Measurements from ENCODE around the gene SLC39A11.
"Not testable (repeated sequence)": the region's sequence is repeated elsewhere in the genome, so short reads cannot be mapped to it uniquely, and the experiment has no call there.

Gene SLC39A11, protein sequence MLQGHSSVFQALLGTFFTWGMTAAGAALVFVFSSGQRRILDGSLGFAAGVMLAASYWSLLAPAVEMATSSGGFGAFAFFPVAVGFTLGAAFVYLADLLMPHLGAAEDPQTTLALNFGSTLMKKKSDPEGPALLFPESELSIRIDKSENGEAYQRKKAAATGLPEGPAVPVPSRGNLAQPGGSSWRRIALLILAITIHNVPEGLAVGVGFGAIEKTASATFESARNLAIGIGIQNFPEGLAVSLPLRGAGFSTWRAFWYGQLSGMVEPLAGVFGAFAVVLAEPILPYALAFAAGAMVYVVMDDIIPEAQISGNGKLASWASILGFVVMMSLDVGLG

DNA sequence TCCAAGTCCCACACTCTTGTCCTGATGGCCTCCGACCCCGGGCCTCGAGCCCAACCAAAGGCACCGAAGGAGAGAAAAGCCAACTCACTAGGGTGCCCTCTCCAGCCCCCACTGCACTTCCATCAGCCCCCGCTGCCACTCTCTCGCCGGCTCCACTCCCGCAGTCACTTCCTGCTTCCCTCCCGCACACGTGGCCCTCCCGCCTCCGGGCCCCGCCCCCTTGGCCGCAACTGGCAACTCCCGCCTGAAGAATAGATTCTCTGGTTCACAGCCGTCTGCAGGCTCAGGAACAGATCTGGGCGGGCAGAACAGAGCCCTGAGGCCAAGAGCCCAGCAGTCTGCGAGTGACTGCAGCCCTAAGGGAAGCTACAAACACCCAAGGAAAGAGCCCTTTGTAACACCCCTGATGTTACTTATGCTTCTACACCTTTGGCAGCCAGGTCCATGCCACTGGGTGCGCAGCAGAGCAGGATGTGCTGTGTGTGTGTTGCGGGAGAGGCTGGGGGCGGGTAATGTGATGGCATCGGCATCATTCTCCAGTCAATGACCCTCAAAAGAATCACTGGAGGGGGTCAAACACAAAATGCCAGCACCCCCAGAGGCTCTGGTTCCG is at the start of gene SLC39A11:
Gene SLC39A11 (minus strand): TSS at position 166 of the 613 bp plus-strand sequence. CDS start 3,924 bp downstream, outside the sequence.
- DNase-seq (ENCODE audit: low read depth, low spot score) = peak; percentile 96

DNA sequence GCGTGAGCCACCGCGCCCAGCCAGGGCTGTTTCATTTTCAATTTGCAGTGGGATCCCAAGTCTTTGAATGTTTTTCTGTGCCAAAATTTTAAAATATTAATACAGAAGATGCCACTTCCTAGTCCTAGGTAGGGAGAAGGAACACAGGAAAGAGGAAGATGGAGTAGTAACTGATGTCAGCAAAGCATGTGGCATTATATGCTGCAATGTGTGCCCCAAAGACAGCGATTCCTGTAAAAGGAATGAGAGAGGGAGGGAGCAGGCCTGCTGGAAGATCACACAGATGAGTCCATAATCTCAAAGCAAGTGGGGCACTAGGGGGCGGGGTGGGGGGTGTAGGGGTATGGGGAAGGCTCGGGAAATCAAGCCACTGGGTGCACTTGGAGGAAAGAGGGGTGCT is 48.9 kb upstream of the SLC39A11 start:
- no peak for DNase-seq (ENCODE audit: low read depth, low spot score)

DNA sequence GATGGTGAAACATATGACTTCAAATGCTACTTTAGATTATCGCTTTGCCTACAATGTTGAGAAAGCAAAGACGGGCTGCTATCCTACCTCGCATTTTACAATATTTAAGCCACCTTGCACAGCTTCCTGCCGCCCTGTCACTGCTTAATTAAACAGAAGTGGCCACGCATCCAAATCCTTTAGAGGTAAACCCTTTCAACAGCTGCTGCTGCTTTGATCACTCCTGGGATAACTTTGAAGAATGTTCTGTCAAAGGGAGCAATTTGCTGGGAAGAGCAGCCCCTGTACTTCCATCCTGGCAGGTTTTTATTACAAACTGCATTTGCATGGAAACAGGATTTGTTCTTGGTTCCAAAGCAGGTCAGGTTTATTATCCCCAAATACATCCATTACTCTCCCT is 48.1 kb upstream of the SLC39A11 start:
- DNase-seq (ENCODE audit: low read depth, low spot score) = no peak

DNA sequence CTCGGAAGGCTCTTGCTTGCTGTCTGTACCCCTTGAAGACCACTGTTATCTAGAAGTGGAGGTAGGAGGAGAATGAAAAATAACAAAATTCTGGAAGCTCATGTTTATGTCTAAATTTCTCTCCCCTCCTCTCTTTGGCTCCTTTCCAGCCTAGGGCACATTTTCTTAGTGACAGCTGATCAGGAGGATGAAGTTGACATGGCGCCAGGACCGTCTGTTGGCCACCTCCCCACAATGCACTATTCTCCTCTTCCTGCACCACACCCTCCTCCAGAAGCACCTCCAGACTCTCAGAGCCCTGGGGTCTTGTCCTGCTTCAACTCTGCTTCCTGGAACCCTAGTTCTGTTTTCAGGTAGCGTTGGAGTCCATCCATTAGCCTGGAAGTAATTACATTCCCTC is 46.8 kb upstream of the SLC39A11 start:
- no peak for DNase-seq (ENCODE audit: low read depth, low spot score)

DNA sequence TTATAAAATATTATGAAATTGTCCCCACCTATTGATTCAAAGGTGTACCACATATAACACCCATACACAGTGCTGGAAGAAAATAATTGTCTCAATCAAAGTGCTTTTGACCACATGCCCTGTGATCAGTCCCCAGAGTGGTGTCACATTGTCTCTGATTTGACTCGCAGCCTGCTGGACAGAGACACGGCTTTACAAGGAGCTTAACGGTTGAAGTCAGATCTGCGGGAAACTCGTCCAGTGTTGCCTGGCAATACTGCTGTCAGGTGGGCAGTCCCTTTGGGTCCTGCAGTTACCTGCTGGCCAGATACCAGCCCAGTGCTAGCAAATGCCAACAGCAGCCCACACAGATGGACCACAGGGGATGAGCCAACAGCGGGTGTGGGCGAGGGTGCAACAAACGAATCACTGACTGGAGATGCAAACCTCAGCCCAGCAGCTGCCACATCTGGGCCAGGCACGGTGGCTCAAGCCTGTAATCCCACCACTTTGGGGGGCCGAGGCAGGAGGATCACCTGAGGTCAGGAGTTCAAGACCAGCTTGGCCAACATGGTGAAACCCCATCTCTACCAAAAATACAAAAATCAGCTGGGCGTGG is 46.2 kb upstream of the SLC39A11 start:
- DNase-seq (ENCODE audit: low read depth, low spot score) = no peak

DNA sequence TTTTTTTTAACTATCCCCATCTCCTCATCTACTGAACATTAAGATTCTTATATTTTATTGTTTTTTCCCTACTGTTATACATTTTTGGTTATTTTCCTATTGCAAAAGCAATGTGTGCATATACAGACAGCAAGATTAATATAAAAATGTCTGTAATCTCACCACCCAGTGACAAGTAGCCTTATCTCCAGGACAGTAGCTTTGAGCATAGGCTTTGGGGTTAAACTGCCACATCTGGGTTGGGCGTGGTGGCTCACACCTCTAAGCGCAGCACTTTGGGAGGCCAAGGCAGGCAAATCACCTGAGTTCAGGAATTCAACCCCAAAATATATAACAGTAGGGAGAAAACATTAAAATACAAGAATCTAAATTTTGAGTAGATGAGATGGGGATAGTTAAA is 44.9 kb upstream of the SLC39A11 start:
- DNase-seq (ENCODE audit: low read depth, low spot score) = no peak

DNA sequence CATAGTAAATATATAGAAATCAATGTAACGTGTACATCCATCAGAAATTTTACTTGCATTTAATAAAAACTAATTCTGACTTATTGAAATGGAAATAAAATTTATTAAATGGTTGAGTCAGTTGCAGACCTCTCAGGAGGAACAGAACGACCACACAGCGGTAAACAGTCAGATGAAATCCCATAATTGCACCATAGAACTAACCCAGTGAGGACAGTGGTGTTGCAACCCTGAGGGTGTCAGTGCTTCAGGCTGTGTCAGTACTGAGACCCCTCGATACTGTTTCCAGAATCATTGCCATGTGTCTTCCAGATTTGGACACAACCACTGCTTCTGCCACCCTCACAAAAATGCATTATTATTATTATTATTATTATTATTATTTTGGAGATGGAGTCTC is 43.3 kb upstream of the SLC39A11 start:
- no peak for DNase-seq (ENCODE audit: low read depth, low spot score)

DNA sequence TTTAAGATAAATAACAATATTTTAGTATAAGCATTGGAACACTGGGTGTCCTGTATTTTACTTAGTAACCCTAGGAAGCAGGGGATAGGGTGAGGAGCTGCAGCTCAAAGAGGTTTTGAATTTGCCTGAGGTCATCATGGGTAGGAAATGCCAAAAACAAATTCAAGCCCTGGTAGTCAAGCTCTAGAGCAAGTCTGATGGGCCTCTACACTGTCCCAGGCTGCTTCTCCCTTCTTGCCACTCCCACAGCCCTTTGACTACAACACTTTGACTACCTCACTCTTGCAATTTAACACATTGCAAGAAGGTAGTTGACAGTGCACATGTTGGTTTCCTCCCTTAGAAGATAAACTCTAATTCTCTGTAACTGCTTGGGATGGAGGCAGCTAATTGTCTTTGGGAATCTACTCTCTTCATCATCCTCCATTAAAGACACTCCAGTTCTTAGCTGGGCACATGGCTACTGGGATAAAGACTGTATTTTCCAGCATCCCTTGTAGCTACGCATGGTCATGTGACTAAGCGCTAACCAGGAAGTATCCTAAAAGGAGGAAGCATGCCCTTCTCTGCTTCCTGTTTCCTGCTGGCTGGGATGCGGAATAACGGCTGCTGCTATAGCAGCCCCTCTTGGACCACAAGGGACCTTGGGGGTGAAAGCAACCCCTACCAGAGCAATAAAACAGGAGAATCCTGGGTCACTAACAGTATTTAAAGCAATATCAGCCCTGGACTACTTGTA is 41.6 kb upstream of the SLC39A11 start:
- no peak for DNase-seq (ENCODE audit: low read depth, low spot score)

DNA sequence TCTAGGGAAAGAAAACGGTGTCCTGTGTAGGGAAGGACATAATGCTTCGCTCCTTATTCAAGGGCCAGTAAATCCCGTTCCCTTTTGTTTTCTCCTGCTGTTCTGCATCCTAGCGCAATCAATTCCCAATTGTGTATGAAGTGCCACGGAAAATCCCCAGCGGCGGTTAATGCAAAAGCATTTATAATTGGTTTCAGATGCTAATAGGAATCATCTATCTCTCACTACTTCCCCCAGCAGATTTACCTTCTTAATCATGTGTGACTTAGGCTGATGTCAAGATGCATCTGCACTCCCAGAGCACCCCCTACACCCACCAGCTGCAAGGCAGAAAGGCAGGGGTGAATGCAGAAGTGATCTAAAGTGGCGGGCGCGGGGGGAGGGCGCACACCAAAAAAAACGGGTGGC is 39.6 kb upstream of the SLC39A11 start:
- no peak for DNase-seq (ENCODE audit: low read depth, low spot score)

DNA sequence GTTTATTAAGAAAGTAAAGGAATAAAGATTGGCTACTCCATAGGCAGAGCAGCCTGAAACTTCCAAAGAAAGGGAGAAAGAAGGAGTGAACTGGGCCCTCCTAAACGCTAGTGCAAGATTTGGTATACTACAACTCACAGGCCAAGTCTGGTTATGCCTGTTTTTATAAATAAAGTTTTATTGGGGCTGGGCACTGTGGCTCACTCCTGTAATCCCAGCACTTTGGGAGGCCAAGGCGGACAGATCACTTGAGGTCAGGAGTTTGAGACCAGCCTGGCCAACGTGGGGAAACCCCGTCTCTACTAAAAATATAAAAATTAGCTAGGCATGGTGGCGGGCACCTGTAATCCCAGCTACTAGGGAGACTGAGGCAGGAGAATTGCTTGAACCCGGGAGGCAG is 39.0 kb upstream of the SLC39A11 start:
- not testable (repeated sequence) for DNase-seq (ENCODE audit: low read depth, low spot score)

DNA sequence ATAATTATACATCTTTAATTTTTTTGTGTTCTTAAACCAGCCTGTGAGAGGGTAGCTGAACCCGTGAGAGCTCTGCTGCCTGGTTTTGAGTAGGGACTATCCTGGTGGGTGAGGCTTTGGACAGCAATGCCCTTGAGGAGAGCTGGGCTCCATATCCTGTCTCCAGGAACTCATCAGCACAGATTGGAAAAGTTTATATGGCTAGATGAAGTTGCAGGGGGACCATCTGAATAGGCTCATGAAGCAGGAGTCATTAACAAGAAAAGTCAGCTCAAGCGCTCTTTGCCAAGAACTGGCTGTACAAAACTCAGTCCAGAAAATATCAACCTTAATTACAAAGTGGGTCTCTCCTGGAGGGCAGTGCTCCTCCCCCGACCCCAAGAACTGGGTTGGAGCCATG is 38.5 kb upstream of the SLC39A11 start:
- no peak for DNase-seq (ENCODE audit: low read depth, low spot score)

DNA sequence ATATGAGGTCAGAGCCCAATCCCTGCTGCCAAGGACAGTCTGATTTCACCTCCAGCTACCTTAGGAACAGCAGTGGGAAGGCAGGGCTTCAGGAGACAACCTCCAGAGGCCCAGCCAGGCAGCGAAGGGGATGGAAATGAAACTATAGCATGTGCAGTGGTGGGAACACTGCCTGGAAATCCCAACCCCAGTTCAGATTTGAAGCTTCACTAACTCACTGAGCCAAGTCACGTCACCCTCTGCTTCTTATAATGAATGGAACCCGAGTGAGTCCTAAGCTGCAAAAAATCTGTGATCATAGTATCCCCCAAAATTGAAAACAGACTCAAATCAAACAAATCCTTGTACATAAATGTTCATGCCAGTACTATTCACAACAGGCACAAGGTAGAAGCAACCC is 36.0 kb upstream of the SLC39A11 start:
- DNase-seq (ENCODE audit: low read depth, low spot score) = no peak

DNA sequence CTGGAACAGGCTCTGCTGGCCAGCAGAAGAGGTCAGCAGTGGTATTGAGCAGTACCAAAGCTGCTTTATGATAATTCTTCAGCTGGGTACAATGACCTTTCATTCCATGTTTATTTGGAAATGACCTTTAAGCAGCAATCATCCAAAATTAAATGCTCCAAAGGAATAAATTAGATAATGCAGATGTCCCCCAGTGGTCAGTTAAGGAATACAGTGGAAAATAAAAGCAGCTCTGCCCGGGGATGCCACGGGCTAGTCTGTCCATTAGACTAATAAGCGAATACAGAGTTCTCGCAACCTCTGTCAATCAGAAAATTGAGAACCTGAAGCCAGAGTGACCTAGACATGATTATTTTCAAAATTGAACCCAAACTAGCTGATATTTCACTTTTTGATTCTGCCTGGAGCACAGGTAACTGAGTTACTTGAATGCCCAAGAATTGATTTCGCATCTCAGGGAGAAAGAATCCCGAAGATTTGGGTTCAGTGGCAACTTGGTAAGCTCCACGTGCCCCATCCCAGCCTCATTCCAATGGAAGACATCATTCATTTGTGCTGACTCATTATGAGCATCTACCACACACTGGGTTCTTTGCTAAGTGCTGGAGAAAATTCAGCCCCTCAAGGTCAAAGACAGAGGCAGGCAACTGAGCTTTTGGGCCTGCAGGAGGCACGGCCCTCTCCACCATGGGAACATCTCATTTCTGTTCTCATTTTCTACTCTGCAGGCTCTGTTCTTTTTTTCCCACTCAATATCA is 34.4 kb upstream of the SLC39A11 start:
- DNase-seq (ENCODE audit: low read depth, low spot score) = no peak

DNA sequence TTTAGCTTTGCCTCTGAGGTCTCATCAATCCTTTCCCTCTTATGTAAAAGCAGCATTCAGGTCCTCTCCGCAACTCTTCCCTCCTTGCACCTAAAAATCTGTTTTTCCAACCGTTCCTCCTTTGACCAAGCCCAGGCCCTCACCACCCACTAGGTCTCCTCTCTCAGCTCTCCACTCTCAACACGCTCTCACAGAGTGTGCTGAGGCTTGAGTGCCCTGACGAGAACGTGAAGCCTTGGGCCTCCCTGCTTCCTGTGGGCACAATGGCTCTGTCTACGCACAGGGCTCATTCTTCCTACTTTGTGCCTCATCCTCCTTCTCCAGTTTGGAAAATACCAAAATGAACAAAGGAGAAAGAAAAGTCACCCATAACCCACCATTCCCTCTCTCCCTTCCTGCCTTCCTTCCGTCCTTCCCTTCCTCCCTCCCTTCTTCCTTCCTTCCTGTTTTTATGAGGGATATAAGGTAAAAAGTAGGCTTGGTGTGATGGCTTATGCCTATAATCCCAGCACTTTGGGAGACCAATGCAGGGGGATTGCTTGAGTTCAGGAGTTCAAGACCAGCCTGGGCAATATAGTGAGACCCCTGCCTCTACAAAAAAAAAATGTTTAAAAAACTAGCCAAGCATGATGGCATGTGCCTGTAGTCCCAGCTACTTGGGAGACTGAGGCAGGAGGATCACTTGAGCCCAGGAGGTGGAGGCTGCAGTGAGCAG is 31.3 kb upstream of the SLC39A11 start:
- no peak for DNase-seq (ENCODE audit: low read depth, low spot score)

DNA sequence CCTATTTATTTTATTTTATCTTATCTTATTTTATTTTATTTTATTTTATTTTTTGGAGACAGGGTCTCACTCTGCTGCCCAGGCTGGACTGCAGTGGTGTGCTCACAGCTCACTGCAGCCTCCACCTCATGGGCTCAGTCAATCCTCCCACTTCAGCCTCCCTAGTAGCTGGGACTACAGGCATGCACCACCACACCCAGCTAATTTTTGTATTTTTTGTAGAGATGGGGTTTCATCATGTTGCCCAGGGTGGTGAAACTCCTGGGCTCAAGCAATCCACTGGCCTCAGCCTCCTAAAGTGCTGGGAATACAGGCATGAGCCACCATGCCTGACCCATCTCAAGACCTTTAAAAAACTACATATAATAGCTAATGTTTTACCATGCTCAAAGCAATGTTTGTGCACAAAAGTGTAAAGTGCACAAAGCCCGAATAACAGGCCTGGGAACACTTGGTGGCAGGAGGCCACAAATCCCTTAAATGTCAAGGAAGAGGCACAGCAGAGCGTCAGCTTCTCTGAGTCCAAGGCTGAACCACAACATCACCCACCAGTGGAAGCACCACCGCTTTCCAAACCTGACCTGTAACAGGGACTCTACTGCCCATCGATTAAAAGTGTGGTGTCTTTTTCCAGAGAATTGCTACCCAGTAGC is 30.6 kb upstream of the SLC39A11 start:
- DNase-seq (ENCODE audit: low read depth, low spot score) = no peak

DNA sequence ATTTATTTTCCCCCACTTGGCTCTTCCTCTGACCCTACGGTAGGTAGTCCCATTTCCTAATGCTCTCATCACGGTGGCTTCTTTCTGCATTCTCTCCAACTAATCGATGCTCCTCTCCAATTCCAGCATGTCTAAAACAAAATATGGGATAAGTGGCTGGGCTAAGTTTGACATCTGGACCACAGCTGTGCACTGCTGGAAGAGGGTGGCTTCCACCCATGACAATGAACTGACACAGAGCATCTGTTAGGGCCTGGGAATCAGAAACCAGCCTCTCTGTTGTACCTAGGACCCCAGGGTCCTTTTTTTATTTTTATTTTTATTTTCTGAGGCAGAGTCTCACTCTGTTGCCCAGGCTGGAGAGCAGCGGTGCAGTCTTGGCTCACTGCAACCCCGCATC is 29.0 kb upstream of the SLC39A11 start:
- DNase-seq (ENCODE audit: low read depth, low spot score) = no peak

DNA sequence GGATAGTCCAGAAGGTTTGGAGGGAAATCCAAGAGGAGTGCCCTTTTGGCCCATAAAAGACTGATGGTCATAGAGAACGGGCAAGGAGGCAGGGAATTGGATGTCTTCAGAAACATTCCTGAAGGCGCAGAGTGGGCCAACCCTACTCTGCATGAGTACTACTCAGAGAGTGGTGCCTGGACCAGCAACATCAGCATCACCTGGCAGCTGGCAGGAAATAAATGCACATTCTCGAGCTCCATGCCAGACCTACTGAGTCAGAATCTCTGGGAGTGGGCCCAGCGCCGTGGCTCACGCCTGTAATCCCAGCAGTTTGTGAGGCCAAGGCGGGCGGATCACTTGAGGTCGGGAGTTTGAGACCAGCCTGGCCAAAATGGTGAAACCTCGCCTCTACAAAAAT is 27.1 kb upstream of the SLC39A11 start:
- no peak for DNase-seq (ENCODE audit: low read depth, low spot score)

DNA sequence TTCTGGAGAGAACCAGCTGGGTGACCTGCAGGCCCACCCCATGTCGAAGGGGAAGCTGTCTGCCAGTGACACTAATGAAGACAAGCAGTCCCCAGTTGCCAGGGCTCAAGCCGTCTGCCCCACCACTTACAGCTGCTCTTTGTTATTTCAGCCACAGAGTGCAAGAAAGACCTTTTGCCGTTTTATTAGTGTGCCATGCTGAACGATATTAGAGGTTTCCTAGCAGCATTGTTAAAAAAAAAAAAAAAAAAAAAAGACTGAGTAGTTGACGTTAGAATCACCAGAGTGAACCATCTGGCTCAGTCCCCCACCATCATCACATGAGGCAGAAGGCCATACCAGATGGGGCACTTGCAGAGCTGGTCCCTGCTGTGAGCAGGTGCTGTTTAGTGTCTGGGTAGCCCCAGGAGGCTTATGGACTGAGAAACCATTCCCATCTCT is 26.5 kb upstream of the SLC39A11 start:
- no peak for DNase-seq (ENCODE audit: low read depth, low spot score)

DNA sequence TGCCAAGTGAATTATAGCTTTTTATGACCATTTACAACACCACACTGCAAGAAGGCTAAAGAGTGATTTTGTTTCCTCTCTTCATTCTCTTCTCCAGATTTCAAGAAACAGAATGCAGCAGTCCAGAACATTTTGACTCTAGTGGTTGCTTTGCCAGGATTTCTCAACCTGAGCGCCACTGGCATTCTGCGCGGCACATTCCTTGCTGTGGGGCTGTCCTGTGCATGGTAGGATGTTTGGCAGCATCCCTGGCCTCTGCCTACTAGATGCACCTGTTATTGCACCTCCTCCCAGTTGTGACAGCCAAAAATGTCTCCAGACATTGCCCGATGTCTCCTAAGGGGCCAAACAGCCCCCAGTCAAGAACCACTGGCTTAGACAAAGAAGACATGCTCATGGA is 25.7 kb upstream of the SLC39A11 start:
- DNase-seq (ENCODE audit: low read depth, low spot score) = no peak

DNA sequence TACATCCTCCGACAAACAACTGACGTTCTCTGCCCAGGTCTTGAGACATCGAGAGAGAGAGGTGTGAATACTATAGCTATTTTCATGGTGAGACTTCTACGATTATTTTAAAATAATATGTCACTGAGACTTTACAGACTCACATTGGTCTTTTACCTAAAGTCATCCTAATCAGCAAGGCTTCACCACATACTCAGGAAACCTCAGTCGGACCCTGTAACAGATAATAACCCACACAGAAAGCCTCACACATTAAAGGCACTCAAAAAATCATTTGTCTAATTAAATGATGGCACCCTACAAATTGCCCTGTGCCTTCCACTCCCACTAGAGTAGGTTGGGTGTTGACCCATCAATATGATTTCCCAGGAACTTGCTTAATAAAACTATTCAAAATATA is 19.8 kb upstream of the SLC39A11 start:
- no peak for DNase-seq (ENCODE audit: low read depth, low spot score)

Measured in astrocyte of the hippocampus (primary cell).